HCT116 (cell line): ENCODE results near the gene RAB37.

Experiments used
- CTCF ChIP-seq, 3 experiments: fragments of 200-600 bp in 1 of 3; sonication (generic) in 1 of 3; IDR thresholded peaks in 2 of 3; conservative IDR thresholded peaks in 1 of 3; 2 replicates each; pipeline ENCODE4 v1.5.1; 2012 to 2017; ENCODE audit warnings: low read depth in 2 of 3, low read length in 2 of 3, antibody characterized with exemption in 1 of 3, borderline replicate concordance in 1 of 3, control low read depth in 1 of 3, mild to moderate bottlenecking in 1 of 3, mixed read lengths in 1 of 3, mixed run types in 1 of 3, moderate library complexity in 1 of 3; ENCODE audit not compliant: insufficient read depth in 1 of 3
- EZH2 ChIP-seq: fragments of 200-600 bp; sonication (generic); IDR thresholded peaks from 2 replicates; pipeline ENCODE4 v1.6.1; 2017; ENCODE audit warnings: antibody characterized with exemption, mixed run types
- EZH2phosphoT487 ChIP-seq: fragments of 200-600 bp; IDR thresholded peaks from 2 replicates; pipeline ENCODE4 v1.6.1; 2018; ENCODE audit warnings: antibody characterized with exemption, borderline replicate concordance
- POLR2A ChIP-seq: IDR thresholded peaks from 2 replicates; pipeline ENCODE4 v1.7.0; 2011; ENCODE audit warnings: borderline replicate concordance; ENCODE audit not compliant: insufficient read depth, insufficient read length; ENCODE audit errors: extremely low read depth
- ZBTB33 ChIP-seq: IDR thresholded peaks from 2 replicates; pipeline ENCODE4 v1.6.1; 2011; ENCODE audit warnings: mild to moderate bottlenecking, low read length, moderate library complexity; ENCODE audit not compliant: insufficient replicate concordance; ENCODE audit errors: extremely low read depth

DNA sequence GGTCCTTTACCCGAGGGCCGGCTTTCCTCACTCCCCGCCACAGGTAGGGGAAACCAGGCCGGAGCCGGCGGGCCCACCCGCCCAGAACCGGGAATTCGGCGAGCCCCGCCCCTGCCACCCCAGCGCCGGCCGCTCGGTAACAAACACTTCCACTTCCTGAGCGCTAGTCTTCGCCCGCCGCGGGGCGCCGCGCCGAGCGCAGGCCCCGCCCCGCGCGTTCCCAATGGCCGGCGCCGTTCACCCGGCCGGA lies 11.1 kb downstream of the RAB37 start:
- no peak for TF ChIP-seq CTCF (IDR thresholded peaks at IDR 0.05 in 2 of 3, conservative IDR thresholded peaks at IDR 0.05 in 1 of 3; ENCODE audit: borderline replicate concordance in 1 of 3, insufficient read depth in 1 of 3, low read depth in 2 of 3, low read length in 2 of 3)
- no peak for TF ChIP-seq EZH2phosphoT487
- TF ChIP-seq POLR2A = no peak
- no peak for TF ChIP-seq ZBTB33
- no peak for TF ChIP-seq EZH2
